Heart left ventricle (tissue), 16 donors: ENCODE measurements around the gene LCNL1. TPM values are rescaled to one million over a fixed set of nuclear protein-coding genes. Genes with fewer than 3 reads are reported as not detected.
A peak's percentile ranks its signal among the peaks of the same experiment; 100 is the strongest.

ENCODE experiments used
- ATAC-seq, 4 donors: fragments of 200-7000 bp; cut with Tn5 transposase; one replicate each; pipeline ENCODE4 v1.9.1; 2020 to 2022; ENCODE audit warnings: moderate library complexity in 4 of 4, mild to moderate bottlenecking in 3 of 4, moderate number of reproducible peaks in 1 of 4
- DNase-seq, 5 donors: peaks; one replicate each; pipeline ENCODE4 v3.0.0-alpha.2; 2020
- H3K27ac ChIP-seq, 12 donors: fragments of 200-600 bp; sonication (generic) in 4 of 12; one replicate each; pipeline versions ENCODE4 v1.5.0 to v1.8.0; 2016 to 2022; ENCODE audit warnings: mild to moderate bottlenecking in 2 of 12
- H3K27me3 ChIP-seq, 9 donors: fragments of 200-600 bp; sonication (generic) in 2 of 9; one replicate each; pipeline versions ENCODE4 v1.5.1 to v1.8.0; 2016 to 2022; ENCODE audit warnings: mild to moderate bottlenecking in 3 of 9
- H3K36me3 ChIP-seq, 9 donors: fragments of 200-600 bp; sonication (generic) in 2 of 9; one replicate each; pipeline versions ENCODE4 v1.5.0 to v1.8.0; 2018 to 2022; ENCODE audit warnings: mild to moderate bottlenecking in 2 of 9
- H3K4me1 ChIP-seq, 12 donors: fragments of 200-600 bp; sonication (generic) in 4 of 12; one replicate each; pipeline versions ENCODE4 v1.5.0 to v1.8.0; 2016 to 2022; ENCODE audit warnings: mild to moderate bottlenecking in 3 of 12
- H3K4me3 ChIP-seq, 12 donors: fragments of 200-600 bp; sonication (generic) in 4 of 12; one replicate each; pipeline versions ENCODE4 v1.5.0 to v1.8.0; 2017 to 2022; ENCODE audit warnings: mild to moderate bottlenecking in 9 of 12, moderate library complexity in 4 of 12
- H3K9me3 ChIP-seq, 12 donors: fragments of 200-600 bp; sonication (generic) in 4 of 12; one replicate each; pipeline versions ENCODE4 v1.5.0 to v1.8.0; 2016 to 2022; ENCODE audit warnings: mild to moderate bottlenecking in 1 of 12
- CTCF ChIP-seq, 12 donors: fragments of 200-600 bp; sonication (generic) in 4 of 12; IDR thresholded peaks; one replicate each; pipeline versions ENCODE4 v1.5.0 to v1.8.0; 2018 to 2022; ENCODE audit warnings: antibody characterized with exemption in 12 of 12, mild to moderate bottlenecking in 5 of 12
- POLR2A ChIP-seq, 2 donors: fragments of 450-650 bp; IDR thresholded peaks; one replicate each; pipeline ENCODE4 v1.6.1; 2017; ENCODE audit warnings: antibody characterized with exemption in 2 of 2, mild to moderate bottlenecking in 2 of 2, moderate library complexity in 2 of 2
- WGBS, 4 donors: extraction: QIAGEN DNeasy Blood & Tissue Kit in 2 of 4; methylation state at CpG; one replicate each; pipeline versions ENCODE4 v1.1.5 to v1.1.7; 2013 to 2018; 5-methylcytosine and 5-hydroxymethylcytosine counted together
- intact Hi-C, 10 donors: fragments of 100-400 bp; cut with DNase I; formaldehyde crosslinking; loops; one replicate each; pipeline versions ENCODE4 v1.11.1 to v1.14.2; 2022
- polyA plus RNA-seq, 2 donors: library from polyadenylated mRNA; stranded (reverse); fragments of 200-250 nt; gene quantifications; one replicate each; pipeline ENCODE4 v1.2.3, GENCODE V29; 2013
- total RNA-seq, 9 donors: library from RNA; depleted of rRNA in 2 of 9; stranded (reverse); fragments of >200 nt in 2 of 9; fragmentation: NEBNext Ultra II Directional in 3 of 9; extraction: Animal tissue kit (Norgen Biotek cat#: 25700) in 3 of 9; gene quantifications; one replicate each; pipeline versions ENCODE4 v1.1.0 to v1.2.4, GENCODE V29; 2016 to 2023
- donor health status: ischemic (EF 13 %, LVEDD 7.1; RV severe dilation, severe dysfunction).
- donor health status: healthy with polysubstance abuse.
- donor health status: DM: no; HTN: yes; CAD: no.
- donor health status: DM: no; HTN: no; CAD: no.
- donor health status: ischemic (EF 25% LVEDD 6.9; RV normal size, moderate dysfunction).
- donor health status: ischemic (EF 25% LVEDD 5.7; RV mildly dilated, moderate dysfunction).
- donor health status: healthy.
- donor health status: DM: yes; HTN: yes; CAD: no.
- donor health status: ischemic (EF 35%, LVEDD 5.7; RV mildly dilated, moderate dysfunction).
- donor health status: nonischemic (EF 11% LVEDD 7.7; RV severe dilation, severe dysfunction).
- donor health status: DM: yes; HTN: yes; CAD: no.
- donor health status: PGD.
- donor health status: ischemic (EF 29% LVEDD 5.4; RV normal size, mild dysfunction).
- donor health status: nonischemic (EF 23%, LVEDD 6.1; RV moderate dilation, normal function).

The LCNL1 gene
- total and polyA plus RNA-seq, 11 donors: 0.14 to 14.9 (median 2.7) TPM

DNA sequence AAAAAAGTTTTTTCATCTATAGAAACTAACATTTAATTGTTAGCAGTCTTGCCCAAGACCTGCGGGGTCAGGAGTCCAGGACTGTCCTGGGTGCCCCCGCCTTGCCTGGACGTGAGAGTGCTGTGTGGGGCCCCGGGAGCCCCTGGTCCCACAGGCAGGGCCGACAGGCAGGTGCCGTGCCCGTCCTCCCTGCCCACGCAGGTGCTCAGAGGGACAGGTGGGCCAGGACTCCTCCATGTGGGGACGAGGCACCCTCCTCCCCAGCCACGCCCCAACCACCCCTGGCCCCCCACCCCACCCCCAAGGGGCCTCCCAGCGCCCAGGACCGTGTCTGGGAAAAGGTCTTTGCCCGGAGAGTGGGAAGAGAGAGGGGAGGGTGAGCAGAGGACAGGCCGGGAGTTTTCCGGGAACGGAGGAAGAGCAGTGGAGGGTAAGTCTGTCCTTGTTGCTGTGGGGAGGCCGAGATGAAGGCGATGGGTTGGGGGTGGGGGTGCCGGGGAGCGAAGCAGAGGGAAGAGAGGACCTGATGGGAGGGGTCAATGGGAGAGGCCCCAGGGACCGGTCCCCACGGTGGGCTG lies 33.5 kb upstream of the LCNL1 start:
- Histone ChIP-seq H3K27me3 (no peaks in the 10 kb centered on the region), H3K36me3 (no peaks in the 10 kb centered on the region), H3K4me1 (peaks cover 0 to 60% (median 27%) of the 10 kb centered on the region in 12 donors), H3K9me3 (no peaks in the 10 kb centered on the region), H3K27ac (peak overlapping the region; percentile 71 to 98 (median 90)), H3K4me3 (peak overlapping the region; percentile 35 to 75 (median 71))
- WGBS, 4 donors: 2 to 21% (median 16%) methylated on average over 12 to 22 of the region's 22 CpGs
- peak in 1 of 5 donors; percentile 58 for DNase-seq
- intact Hi-C loops: loop anchor here in 8 of 10 donors (1.0 to 5.0 kb wide), 9 partner anchors 28 to 157 kb away; partner anchors contain the start of genes PAXX (in 3 of the 8), ABCA2 (in 1 of the 8), CLIC3 (in 1 of the 8) and FUT7 (in 1 of the 8)
- no peak for TF ChIP-seq POLR2A (IDR thresholded peaks at IDR 0.05)
- no peak for TF ChIP-seq CTCF (IDR thresholded peaks at IDR 0.05)
- peak in 1 of 4 donors; percentile 0 for ATAC-seq

DNA sequence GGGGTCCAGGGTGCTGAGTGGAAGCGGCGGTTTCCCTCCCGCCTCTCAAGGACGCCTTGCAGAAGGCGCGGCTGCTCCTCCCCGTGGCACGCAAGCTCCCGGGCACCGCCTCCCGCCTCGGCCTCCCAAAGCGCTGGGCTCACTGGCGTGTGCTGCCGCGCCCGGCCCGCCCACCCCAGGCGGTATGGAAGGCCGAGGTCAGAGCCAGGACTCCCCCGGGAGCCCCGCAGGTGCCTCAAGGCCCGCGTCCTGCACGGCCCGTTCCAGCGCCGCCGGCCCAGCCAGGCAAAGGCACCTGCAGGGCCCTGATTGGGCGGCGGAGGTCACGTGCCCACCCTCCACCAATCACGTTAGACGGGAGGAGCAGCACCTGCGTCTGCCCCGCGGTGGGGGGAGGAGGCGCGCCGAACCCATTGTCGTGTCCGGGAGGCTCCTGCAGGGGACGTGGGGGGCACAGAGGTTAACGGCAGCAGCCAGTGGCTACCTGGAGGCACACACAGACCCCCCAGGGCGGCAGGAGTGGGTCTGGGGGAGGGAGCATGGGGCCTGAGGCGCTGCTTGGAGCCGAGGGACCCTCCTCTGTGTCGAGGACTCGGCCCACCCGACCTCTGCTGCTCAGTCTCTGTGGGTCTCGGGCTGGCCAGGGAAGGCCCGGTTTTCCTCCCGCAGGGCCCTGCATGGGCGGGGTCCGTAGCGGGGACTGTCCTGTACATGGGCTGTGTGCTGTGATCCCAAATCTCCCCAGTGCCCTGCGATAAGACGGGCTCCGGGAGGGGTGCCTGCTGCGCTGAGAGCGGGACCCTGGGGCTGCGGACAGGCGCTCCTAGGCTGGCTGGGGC lies 32.8 kb upstream of the LCNL1 start:
- Histone ChIP-seq H3K4me3 (peak overlapping the region; percentile 35 to 75 (median 71)), H3K27me3 (no peaks in the 10 kb centered on the region), H3K9me3 (no peaks in the 10 kb centered on the region), H3K36me3 (no peaks in the 10 kb centered on the region), H3K27ac (peak overlapping the region; percentile 71 to 98 (median 90)), H3K4me1 (peaks cover 0 to 56% (median 27%) of the 10 kb centered on the region in 12 donors)
- DNase-seq (peak; percentile 95 to 98 (median 97)), ATAC-seq (peak; percentile 85 to 90 (median 88))
- intact Hi-C loops: loop anchor here in 9 of 10 donors (1.0 to 5.0 kb wide), 12 partner anchors 25 to 158 kb away; partner anchors contain the start of genes PAXX (in 4 of the 9), ABCA2 (in 3 of the 9), PTGDS (in 3 of the 9) and CLIC3 (in 1 of the 9)
- TF ChIP-seq CTCF (IDR thresholded peaks at IDR 0.05) (peak in 9 of 12 donors; percentile 11 to 35 (median 27)), POLR2A (IDR thresholded peaks at IDR 0.05) (peak; percentile 59 to 93)
- WGBS, 4 donors: 0 to 3% (median 2%) methylated on average over 9 to 63 of the region's 63 CpGs

- DNase-seq: peak in 2 of 5 donors; percentile 60 to 73
- peak overlapping the region in 11 of 12 donors; percentile 35 to 75 (median 71) for H3K4me3 ChIP-seq
- WGBS, 4 donors: 37 to 49% (median 40%) methylated on average over 6 to 9 of the region's 9 CpGs
- H3K36me3 ChIP-seq: no peaks in the 10 kb centered on the region
- no peak for TF ChIP-seq CTCF (IDR thresholded peaks at IDR 0.05)
- no peak for TF ChIP-seq POLR2A (IDR thresholded peaks at IDR 0.05)
- no peaks in the 10 kb centered on the region for H3K9me3 ChIP-seq
- peak; percentile 19 to 55 (median 42) for ATAC-seq
- intact Hi-C loops: loop anchor here in 5 of 10 donors (1.0 to 5.0 kb wide), 5 partner anchors 24 to 78 kb away; partner anchors contain the start of genes ABCA2 (in 2 of the 5), PTGDS (in 2 of the 5) and PAXX (in 1 of the 5)
- H3K27me3 ChIP-seq: no peaks in the 10 kb centered on the region
- peak overlapping the region; percentile 71 to 98 (median 90) for H3K27ac ChIP-seq
- peaks cover 0 to 54% (median 26%) of the 10 kb centered on the region in 12 donors for H3K4me1 ChIP-seq
These were observed 32.0 kb upstream of the LCNL1 start for GRCh38 chr9:136950656-136951276.
